Testis (tissue), 2 donors: Measurements from ENCODE around the gene MMRN1.

Source experiments
- CTCF ChIP-seq, 3 experiments: fragments of 450-650 bp in 2 of 3; fragments of 200-600 bp in 1 of 3; sonication (generic) in 1 of 3; IDR thresholded peaks; one replicate each; pipeline ENCODE4 v1.5.1; 2016 to 2019; ENCODE audit warnings: antibody characterized with exemption in 3 of 3, mild to moderate bottlenecking in 2 of 3, moderate library complexity in 1 of 3
- POLR2A ChIP-seq: fragments of 450-650 bp; IDR thresholded peaks from one replicate; pipeline ENCODE4 v1.6.1; 2017; ENCODE audit warnings: antibody characterized with exemption, mild to moderate bottlenecking, moderate library complexity

GRCh38 chr4:89868276-89868675 lies 26.4 kb upstream of the MMRN1 start:
- TF ChIP-seq CTCF (IDR thresholded peaks at IDR 0.05), result no peak
- no peak for TF ChIP-seq POLR2A
